Pulmonary artery endothelial cell (primary cell): ENCODE measurements around the gene NOVA1. TPM values are rescaled to one million over a fixed set of nuclear protein-coding genes. Genes with fewer than 3 reads are reported as not detected.

Experiments used
- DNase-seq: peaks from one replicate; pipeline ENCODE4 v3.0.0-alpha.2; 2011; ENCODE audit warnings: low read depth, low spot score
- total RNA-seq: library from RNA; depleted of rRNA; stranded (reverse); fragments of >200 nt; gene quantifications from 2 replicates; pipeline ENCODE4 v1.2.3, GENCODE V29; 2014

NOVA1 gene
- total RNA-seq, 1 donor from 2014 or later = 2.1 TPM

DNA sequence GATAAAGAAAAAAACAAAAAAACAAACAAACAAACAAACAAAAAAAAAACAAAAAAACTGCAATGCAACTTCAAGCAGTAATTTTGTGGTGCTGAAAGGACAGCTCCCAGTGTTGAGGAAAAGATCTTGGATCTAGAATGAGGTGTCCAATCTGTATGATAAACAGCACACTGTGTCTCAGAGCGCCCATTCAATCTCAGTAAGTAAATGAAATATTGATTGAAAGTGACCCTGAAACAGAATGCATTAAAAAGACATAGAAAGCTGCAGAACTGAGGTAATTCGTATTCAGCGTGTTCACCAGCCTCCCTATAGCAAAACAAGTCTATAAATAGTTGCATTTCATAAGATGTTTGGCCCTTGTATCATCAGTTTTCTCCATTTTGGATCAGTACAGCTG lies 153.0 kb downstream of the NOVA1 start:
- DNase-seq = no peak

DNA sequence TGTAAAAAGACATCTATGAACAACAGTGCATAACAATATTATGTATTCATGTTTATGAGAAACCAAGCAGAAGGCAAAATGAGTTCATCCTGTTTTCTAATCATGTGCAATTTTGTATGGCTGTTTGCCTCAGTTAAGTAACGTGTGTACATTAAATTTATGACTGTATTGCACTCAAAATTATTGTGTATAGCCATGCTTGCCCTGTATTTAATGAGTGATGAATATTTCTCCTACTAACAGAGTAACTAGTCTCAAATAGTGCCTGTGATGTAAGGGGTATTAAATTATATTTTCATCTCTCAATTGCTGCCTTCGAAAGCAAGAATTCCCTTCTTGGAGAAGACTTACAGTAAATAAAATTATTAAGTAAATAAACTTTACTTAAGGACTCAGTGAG lies 154.2 kb downstream of the NOVA1 start:
- no peak for DNase-seq

DNA sequence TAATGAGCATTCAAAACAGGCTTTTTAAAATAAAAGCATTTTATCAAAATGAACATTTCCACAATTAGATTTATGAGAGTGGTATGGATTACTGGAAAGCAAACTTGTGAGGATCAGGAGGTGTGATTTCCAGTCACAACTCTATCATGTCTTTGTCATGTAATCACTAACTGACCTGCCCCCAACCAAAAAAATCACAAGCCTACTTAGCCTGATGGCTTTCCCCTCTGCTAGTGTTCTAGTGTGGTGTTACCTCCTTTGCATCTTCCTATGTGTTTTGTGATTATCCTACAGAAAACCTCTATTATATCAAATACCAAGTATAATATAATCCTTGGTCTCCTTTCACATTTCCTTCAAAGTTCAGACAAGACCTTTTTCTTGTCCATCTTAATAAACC lies 168.6 kb downstream of the NOVA1 start:
- DNase-seq = no peak

DNA sequence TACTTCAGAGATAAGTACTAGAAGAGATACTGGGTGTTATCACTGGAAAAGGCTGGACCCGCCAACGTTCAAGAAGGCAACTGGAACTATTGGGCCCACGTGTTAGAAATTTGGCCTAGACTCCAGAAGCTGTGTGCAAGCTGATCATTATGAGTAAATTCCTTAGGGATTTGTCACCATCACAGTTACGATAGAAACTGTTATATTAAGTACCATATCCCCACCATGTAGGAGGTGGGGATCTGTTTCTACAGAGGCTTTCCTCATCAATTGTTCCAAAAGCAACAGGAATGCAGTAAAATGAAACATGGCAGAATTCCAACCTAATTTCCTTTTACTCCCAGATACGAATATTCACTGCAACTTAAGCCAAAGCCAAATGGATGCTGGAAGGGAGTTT lies 170.7 kb downstream of the NOVA1 start:
- DNase-seq = peak; percentile 32

DNA sequence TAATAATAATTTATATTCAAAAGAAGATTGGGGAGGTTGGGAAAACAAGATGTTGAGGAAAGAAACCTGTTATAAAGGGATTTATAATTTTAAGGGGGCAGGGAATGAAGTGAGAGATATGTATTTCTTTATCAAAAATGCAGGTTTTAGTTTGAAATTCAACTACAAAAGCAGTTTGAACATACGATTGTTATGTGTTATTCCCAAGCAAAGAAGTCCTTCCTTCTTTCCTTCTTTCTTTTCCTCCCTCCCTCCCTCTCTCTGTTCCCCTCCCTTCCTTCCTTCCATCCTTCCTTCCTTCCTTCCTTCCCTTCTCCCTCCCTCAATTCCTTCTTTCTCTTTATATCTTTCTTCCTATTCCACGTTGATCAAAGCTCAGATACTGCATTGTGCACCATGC lies 173.3 kb downstream of the NOVA1 start:
- no peak for DNase-seq

DNA sequence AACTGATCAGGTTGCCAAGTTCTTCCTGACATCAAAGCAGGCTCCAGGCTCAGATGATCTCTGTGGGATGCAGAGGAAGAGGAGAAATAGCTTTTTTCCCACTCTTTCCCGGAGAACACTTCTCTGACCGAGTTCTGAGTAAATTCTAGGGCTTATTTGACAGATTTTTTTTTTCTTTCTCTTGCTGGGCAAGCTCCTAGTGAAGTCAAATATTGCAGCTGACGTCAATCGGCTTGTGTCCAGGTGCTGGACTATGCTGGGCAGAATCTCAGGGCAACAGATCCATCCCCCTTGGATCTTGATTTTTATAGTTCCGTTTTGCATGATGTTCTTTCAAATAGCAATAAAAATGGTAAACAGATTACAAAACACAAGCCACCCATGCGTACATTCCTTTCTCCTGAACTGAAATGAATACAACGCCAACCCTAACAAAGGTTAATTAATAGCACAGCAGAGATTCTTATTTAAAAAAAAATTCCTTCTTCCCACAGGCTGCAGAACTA lies 182.2 kb downstream of the NOVA1 start:
- DNase-seq = no peak

DNA sequence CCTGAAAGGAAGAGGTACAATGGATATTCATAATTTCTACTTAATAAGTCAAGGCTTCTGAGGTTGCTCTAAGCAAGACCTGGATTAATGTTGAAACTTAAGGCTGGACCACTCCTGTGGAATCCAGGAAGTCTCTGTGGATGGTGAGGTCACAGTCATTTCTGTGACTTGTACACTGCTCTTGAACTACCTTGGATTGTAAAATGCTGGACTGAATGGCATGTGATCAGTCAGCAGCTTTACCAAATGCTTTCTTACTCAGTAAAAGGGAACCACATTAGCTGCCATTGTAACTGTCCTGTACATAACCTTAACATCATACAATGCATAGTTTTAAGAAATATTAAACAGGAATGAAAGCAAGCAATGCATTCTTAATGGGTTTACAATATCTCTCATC lies 182.9 kb downstream of the NOVA1 start:
- no peak for DNase-seq

DNA sequence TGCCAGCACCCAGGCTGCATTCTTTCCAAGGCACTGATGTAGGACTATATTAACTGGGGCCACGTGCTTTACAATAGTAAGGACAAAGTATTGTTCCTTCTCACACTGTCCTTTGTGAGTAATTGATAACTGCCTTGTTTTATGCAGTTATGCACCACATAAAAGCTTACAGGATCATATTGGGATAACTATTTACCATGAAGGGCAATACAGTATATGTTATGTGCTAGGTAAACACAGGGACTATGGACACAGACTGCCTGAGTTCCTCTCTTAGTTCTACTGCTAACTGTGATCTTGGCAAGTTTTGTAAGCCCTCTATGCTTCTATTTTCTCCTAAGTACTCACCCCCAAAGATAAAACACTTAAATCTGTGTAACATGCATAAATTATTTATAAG lies 183.7 kb downstream of the NOVA1 start:
- DNase-seq = no peak

DNA sequence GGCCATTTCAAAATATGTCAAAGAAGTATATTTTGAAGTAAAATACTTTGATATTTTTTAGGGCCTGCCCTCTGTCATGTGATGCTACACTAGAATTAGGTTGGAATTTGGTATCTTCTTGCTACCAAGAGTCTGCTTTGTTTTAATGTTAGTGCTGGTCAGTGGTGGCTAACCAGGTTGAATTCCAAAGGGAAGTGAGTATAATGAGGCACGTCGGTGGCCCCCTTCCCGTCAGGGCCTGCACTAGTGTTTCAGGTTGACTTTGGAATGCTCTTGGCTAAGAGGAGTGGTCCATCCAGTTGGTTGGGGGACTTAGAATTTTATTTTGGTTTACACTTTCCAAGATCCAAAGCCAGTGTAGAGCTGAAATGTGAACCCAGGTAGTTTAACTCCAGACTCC lies 185.4 kb downstream of the NOVA1 start:
- DNase-seq = no peak

DNA sequence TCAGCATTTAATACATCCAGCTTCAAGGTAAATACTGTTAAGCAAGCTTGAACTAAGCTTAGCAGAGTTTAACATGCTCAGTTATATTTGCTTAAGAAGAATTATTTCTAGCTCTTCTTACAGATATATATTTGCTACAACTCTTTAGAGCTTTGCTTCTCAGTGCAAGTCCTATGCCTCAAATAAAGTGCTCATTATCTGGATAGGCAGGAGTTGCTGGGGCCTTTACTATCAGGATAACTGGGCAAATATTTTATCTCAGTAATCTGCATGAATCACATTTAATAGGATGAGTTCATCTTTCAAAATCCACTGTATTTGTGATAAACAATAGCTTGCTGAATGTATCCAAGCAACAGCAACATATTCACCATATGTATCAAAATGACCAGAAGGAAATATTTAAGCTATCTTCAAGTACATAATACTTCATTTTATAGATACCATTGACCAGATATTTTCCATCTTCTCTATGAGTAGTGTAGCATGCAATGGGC lies 187.6 kb downstream of the NOVA1 start:
- DNase-seq = no peak

DNA sequence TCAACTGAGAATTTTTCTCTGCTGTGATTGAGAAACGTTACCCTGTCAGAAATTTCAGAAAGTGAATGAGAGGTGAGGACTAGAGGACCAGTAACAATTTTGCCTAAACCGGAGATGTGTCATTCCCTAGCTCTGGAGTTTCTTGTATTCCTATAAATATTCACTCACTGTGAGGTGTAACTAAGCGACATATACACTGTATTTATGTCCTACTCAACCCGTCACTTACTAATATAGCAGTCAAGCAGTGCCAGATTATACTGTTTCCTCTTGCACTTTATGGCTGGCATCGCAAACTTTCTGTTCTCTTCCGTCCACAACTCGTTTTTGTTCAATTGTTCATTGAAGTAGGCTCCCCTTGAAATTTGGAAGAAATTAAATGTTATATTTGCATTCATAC lies 192.9 kb downstream of the NOVA1 start:
- DNase-seq = no peak

DNA sequence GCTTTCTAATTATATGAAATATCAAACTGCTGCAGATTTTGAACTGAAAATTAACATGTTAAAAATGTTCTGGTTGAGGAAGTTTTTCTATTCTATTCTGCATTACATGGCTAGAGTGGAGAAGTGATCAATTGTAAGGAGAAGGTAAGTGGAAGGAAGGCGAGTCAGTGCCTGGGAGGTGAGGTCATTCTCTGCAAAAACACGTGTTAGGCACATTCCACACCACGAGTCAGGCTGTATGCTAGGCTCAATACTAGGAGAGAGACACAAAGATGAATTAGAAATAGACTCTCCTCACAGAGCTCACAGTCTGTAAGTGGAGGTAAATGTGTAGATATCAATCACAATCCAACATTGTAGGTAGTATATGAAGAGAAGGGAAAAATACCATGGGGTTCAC lies 194.1 kb downstream of the NOVA1 start:
- no peak for DNase-seq

DNA sequence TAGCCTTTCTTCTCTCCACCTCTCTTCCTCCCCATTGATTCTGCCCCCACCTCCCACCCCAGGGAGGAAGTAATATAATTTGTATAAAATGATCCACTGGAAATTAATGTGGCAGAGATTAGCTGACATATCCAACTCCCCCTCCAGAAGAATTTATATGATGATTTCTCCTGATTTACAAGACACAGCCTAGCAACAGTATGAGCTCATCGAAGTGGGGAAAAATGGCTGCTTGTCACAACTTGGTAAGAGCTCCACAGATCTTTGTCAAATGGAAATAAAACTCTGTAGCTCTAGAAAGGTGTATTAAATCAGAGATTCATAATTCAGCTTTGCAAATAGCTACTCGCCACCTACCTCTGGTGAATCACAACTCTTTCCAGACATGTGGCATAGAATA lies 195.7 kb downstream of the NOVA1 start:
- no peak for DNase-seq

DNA sequence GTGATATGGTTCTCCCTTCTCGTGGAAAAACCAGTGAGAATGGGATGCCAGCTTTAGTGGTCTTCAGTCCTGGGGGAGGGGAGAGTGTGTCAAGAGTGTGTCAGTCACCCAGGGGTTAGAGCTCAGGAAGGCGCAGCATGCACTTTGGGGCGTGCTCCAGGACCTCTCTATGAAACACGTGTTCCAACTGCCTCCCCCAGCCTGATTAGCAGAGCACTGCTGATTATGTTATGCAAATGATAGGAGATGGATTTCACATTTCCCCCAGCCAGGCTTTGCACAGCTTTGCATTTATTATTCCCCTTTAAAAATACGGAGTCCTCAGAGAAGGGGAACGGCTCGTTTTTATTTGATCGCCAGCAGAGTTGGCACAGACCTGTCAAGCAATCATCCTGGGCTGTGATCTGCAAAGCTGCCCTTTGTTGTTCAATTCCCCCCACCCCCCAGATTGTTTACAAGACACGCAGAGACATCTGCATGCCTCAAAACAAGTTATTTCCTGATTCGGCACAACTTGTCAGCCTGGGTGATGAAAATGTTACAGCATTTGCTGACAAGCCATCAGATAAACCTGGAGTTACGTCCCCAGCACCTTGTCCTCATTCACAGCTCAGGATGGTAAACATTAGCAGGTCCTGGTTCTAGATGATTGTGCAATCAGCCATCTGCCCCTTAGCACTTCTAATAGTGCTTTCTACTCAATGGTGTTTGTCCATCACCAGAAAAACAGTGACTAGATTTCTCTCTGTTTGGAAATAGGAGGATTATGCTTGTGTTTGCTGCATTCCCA lies 196.5 kb downstream of the NOVA1 start:
- DNase-seq = no peak

DNA sequence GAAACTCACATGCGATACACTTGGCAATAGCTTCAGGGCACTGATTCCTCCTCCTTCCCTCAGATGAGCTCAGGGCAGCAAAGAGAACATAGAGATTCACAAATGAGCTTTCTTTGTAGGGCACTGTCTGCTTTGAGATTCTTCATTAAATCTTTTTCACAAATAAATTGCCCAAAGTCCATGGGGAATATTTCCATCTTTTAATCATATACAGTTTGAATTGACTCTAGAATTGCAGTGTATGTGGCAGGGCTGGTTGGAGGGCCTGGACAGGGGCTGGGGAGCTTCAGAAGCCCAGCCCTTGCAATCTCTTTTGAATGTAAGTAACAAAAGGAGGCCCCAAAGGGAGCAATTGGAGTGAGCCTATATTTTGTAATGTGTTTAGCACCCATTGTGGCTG lies 197.5 kb downstream of the NOVA1 start:
- DNase-seq = no peak

DNA sequence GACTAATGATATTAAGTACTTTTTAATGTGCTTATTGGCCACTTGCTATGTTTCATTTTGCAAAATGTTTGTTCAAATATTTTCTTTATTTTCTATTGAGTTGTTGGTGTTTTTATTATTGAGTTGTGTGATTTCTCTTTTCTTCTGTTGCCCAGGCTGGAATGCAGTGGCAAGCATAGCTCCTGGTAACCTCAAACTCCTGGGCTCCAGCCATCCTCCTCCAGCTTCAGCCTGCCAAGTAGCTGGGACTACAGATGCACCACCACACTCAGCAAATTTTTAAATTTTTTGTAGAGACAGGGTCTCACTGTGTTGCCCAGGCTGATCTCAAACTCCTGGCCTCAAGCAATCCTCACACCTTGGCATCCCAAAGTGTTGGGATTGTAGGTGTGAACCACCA lies 199.2 kb downstream of the NOVA1 start:
- no peak for DNase-seq
